ENCODE data around the gene MICAL3.
"Not testable (repeated sequence)": the region's sequence is repeated elsewhere in the genome, so short reads cannot be mapped to it uniquely, and the experiment has no call there.

Gene MICAL3

GRCh38 chr22:17778412-17778976 lies 245.9 kb downstream of the MICAL3 start:
- no peak for DNase-seq (ENCODE audit: low read depth)

DNA sequence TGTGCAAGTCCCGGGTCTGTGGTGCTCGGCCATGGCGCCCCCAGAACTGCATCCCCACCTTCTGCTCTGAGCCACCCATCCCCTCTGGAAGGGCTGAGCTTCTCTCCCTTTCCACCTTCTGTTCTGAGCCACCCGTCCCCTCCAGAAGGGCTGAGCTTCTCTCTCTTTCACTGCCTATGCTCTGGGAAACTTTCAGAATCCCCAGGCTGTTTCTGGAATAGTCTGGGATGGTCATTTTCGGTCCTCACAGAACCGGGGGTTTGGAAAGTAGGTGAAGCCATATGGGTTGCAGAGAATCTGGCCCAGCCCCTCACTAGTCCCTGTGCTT lies 246.7 kb downstream of the MICAL3 start:
- DNase-seq (ENCODE audit: low read depth): no peak

- DNase-seq (ENCODE audit: low read depth): peak; percentile 53
Observed at GRCh38 chr22:17777005-17777716, 247.2 kb downstream of the MICAL3 start.

DNA sequence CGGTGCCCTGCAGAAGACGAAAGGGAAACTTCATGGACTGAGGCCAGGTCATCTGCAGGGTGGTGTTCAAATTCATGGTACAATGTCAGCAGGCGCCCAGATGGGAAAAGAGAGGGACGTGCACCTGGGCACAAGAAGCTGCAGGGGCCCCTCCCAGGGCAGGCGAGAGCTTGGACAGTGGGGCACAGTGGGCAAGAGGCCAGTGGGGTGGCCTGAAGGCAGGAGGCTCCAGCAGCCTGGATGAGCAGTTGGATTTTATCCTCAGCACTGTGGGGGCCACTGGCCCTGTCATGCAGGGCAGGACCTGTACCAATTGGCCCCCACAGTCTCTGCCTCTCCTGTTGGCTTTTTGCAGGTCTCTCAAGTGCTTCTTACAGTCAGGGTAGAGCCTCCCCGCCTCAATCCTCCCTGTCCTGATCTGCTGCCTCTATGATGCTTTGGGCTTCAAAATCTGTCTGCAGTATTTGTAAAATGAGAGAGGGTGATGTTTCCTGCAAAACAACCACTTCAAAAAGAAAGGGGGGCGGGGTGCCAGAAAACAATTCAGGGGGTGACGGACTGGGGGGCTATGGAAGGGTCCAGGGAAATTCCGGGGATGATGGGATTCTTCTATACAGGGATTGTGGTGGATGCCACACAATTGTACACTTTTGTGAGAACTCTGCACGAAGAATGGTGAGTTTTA lies 248.4 kb downstream of the MICAL3 start:
- no peak for DNase-seq (ENCODE audit: low read depth)

DNA sequence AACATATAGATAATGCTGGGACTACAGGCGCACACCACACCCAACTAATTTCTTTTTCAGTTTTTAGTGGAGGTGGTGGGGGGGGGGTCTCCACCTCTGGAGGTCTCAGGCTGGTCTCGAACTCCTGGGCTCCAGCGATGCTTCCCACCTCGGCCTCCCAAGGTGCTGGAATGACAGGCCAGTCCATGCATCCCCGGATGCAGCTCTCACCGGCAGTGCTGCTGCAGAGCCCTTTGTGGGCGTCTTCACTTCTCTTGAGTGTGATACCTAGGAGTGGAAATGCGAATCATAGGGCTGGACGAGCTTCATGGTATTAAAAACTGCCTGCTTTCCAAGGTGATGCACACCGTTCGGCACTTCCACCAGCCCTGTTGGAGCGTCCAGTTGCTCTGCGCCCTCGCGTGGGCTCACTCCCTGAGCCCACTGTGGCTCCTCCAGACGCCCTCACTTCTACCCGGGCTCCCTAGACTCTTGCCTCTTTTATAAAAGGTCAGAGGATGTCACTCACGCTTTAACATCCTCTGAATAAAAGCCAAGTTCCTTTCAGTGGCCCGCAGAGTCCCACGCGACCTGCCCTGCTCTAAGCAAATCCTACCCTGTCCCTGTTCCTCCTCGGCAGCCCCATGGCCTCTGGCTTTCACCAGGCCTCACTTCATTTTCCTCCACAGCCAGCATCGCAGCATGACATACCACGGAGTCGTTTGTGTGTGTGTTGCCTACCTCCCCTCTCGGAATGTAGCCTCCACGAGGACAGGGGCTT lies 249.3 kb downstream of the MICAL3 start:
- no peak for DNase-seq (ENCODE audit: low read depth)

GRCh38 chr22:17774206-17774925 lies 250.0 kb downstream of the MICAL3 start, which contains the start of gene BID:
BID (minus strand) TSS chr22:17774469; CDS start chr22:17750116, 24,353 bp downstream.
- DNase-seq (ENCODE audit: low read depth): no peak

DNA sequence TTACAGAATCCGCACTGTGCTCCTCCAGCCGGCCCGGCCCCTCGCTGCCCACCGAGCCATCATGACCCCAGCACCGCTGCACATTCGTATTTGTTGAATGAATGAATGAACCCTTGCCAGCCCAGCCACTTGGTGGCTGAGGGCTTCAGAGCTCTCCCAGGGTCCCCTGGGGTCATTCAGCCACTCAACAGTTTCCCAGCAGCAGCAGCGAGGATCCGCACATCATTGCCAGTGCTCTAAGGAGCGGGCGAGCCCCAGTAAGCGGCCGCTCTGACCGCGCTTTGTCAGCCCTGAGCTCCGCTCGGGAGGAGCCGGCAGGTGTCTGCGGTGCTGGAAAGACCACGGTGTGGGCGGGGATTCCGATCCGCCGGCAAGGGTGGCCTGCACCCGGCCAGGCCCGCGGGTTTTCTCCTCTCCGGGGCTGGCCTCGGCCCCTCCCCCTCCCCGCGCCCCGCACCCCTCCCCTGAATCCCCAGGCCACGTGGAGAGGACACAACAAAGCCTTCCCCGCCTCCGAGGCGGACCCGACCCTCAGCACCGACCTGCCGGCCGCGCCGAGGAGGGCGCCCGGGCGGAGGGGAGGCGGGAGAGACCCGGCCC lies 250.7 kb downstream of the MICAL3 start:
- DNase-seq (ENCODE audit: low read depth): peak; percentile 62

- no peak for DNase-seq (ENCODE audit: low read depth)
Observed at GRCh38 chr22:17772958-17773605, 251.3 kb downstream of the MICAL3 start.

DNA sequence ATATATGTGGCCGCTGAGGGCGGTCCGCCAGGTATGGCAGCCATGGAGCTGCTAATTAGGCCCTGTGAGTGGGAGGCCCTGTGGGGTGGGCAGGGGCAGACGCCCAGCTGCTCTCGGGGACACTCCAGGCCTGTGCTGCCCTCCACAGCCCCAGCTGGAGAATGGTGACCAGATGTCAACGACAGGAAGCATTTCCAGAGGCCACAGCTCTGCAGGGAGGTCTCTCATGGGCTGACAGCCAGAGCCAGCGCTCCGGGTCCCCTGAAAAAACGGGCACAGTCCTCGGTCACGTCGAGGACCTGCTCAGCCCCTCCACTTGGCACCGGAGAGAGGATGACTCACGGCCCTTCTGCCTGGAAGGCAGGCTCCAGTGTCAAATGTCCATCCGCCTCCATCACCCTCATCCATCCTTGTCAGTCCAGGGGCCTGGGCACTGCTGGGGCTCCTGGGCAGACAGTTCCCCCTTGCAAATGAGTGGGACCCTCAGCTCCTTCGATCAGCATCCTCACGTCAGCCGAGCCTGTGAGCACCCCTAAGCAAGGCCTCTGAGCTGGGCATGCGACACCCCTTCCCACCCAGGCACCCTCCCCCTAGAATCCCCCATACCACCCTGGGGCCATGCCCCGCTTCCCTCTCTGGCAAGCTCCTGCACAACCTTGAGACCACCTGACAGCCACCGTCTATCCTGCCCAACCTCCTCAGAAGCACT lies 252.0 kb downstream of the MICAL3 start:
- DNase-seq (ENCODE audit: low read depth): no peak

DNA sequence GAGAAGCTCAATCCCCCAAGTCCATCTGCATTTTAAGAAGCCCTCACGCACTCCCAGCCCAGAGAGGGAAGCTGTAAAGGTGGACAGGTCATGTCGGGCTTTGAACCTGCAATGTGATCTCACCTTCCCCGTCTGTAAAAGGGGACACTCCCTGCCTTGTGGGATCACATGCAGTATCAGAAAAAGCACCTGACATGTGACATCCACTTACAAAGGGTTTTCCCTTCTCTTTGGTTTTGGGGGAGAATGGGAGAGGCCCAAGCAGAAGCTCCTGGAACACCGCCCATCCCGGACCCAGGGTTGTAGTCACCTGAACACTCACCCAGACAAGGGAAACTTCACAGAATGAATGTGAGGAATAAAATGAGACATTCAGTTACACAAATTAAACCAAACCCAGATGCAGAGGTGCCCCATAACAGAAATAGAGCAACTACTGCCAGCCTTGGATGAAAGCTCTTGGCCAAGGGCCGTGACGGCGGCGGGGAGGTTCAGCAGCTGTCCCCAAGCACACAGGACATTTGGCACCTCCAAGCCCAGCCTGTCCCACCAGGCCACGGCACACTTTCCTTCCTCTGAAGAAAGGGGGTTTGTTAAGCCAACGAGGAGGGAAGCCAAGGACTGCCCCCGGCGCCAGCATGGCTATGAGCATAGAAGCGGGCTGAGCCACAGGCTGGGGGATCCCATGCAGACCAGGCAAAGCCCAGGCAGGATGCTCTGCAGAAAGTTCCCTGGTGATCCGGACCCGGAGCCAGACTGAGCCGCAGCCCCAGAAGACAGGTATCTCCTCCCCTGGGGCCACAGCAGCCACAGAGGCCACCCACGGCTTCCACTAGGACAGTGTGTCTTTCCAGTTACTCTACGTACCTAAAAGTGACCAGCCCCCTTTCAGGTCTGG lies 253.9 kb downstream of the MICAL3 start:
- DNase-seq (ENCODE audit: low read depth): no peak

DNA sequence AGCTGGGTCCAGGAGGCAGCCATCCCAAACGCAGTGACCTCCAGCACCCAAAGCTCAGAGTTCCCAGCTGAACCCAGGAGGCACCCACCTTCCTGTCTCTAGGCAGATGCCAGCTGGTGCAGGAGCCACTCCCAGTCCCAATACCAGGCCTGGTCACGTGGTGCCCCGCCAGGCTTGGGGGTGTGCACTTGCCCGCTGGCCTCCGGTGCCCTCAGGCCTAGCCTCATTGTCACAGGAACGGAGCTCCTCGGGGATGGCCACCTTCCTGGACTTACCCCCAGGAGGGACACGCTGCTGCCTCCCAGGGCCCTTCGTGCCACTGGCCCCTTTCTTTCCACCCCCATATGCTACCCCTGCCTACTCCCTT lies 254.7 kb downstream of the MICAL3 start:
- DNase-seq (ENCODE audit: low read depth): no peak

GRCh38 chr22:17769013-17769715 lies 255.2 kb downstream of the MICAL3 start:
- no peak for DNase-seq (ENCODE audit: low read depth)

DNA sequence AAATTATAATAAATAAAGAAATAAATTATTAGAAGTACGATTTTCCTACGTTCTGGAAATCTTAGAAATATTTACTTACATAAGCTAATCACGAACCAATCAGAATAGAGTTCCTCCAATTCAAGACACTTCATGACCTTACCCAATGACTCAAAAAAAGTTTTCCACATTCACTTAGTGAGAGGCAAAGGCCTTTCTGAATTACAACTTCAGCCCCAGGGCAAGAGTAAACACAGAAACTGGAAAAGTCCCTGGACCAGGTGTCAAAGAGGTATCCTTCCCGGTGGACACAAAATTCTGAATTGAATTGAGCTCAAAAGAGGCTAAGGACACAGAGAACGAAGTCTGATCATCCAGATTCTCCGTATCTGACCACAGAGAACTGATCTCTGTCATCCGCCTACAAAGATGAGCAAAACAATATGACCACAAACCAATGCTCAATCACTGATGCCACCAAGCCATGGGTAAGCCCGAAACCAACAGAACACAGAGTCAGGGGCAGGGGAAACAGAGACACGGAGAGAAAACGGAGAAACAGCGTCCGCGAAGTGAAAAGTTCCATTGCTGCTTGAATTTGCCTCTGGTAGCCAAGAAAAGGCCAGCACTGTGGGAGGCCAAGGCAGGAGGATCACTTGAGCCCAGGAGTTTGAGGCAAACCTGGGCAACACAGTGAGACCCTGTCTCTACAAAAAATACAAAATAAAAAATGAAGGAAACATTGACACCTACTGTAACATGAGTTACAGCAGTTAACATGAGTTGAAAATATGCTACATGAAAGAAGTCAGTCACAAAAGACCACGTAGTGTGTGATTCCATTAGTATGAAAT lies 256.9 kb downstream of the MICAL3 start:
- DNase-seq (ENCODE audit: low read depth): peak; percentile 39

GRCh38 chr22:17764852-17765251 lies 259.5 kb downstream of the MICAL3 start:
- not testable (repeated sequence) for DNase-seq (ENCODE audit: low read depth)

- DNase-seq (ENCODE audit: low read depth): no peak
Observed at GRCh38 chr22:17764036-17764435, 260.3 kb downstream of the MICAL3 start.

- not testable (repeated sequence) for DNase-seq (ENCODE audit: low read depth)
Observed at GRCh38 chr22:17763442-17763841, 260.9 kb downstream of the MICAL3 start.

DNA sequence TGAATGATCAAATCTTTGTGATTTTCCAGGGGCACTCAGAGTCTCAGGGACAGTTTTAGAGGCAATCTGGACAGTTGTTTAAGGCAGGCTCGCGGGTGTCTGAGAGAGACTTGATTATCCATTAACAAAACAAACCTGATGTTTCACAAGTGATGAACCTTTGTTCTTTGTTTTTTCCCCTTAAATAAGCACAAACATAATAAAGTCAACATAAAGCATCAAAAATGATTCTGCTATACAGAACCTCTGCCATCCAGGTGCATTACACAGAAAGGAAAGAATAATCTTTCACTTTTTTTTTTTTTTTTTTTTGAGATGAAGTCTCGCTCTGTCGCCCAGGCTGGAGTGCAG lies 263.2 kb downstream of the MICAL3 start:
- no peak for DNase-seq (ENCODE audit: low read depth)
